ENCODE measurements around the gene INHBB.
"Not testable (repeated sequence)": the region's sequence is repeated elsewhere in the genome, so short reads cannot be mapped to it uniquely, and the experiment has no call there.

Gene INHBB

DNA sequence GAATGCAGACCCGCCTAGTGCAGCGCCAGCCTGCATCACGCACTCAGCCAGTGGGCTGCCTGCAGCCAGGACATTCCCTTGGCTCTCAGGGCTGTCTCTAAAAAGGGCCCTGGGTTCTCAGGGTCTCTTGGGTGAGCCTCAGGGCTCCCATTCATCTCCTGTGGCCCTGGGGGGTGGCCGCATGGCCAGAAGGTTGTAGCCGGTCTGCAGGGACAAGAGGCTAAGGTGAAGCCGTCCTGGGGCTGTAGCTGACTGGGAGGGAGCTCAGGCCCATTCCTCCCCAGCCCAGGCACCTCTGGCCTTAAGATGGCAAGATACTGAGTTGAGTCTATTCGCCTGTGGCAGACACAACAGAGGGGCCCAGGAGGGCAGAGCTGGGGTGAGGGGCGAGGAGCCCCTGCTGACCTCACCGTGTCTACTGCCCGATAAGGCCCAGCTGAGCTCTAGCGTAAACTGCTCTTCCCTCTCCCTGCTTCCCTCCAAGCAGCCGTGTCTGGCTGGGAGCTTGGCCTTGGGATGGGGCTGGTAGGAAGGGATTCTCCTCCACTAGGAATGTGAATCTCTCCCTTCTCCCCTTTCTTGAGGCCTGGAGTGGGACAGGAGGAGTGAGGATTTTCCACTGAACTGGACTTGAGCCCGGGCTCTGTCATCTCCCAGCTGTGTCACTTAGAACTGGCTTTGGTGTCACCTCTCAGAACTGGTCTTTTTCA lies 37.9 kb downstream of the INHBB start:
- no peak for DNase-seq

DNA sequence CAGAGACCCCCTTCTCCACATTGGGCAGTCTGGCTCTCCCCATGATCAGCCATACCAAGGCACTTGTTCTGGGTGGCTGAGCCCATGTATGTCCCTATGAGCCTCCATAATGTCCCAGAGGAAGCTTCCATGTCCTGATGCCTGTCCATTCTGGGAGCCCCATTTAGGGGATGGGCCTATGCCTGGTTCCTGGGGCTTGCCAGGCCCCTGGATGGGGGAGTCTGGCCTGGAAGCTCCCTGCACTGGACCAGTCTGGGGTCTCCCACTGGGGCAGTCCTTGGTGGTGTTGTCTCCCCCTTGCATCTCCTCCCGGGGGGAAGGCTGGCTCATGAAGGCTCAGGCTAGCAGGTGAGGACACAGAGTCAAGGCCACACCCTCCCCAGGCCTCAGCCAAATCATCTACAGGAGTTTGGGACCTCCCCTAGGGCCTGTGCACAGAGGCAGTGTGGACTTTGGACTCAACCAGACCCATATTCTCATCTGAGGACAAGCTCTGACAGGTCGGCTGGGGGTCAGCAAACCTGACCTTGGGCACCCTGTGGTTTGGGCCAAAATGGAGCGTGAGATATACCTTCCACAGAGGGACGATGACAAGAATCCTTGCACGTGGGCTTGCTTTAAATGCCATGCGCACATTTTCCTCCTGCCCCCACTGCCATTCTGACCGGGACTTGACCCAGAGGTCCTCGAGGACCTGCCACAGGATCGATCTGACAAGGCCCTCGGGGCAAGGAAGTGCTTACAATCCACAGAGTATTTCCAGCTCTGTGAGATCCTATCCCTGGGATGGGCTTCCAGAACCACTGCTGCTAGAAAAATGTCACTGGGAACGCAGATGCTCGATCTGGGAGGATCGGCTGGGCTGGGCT lies 38.8 kb downstream of the INHBB start:
- no peak for DNase-seq

DNA sequence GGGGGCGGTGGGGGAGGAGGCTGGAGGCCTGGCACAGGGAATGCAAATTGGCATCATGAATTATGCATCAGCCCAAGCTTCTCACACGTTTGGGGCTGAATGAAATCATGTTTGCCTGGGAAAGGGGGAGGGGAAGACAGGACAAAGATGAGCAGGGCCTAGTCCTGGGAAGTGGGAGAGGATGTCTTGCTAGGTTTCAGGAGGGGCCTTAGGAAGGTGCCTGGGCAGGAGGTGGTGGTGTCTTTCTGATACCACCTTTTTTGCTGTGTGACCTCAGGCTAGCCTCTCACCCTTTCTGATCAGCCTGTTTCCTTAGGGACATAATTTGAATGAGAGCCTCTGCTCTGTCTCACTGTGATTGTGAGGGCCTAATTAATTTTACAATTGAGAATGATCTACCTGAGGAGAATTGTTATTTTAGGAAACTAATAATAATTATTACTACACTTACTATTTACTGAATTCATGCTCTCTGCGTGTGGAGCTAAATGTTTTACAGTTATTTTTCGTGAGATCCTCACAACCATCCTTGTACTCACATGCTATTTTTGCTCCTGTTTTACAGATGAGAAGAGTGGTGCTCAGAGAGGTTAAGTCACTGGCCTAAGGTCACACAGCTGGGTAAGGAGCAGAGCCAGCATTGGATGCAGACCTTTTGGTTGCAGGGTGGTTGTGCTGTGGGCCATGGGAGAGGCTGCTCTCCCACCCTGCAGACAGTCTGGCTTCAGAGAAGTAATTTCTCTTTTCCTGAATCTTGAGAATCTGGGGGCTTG lies 39.6 kb downstream of the INHBB start:
- DNase-seq = no peak

DNA sequence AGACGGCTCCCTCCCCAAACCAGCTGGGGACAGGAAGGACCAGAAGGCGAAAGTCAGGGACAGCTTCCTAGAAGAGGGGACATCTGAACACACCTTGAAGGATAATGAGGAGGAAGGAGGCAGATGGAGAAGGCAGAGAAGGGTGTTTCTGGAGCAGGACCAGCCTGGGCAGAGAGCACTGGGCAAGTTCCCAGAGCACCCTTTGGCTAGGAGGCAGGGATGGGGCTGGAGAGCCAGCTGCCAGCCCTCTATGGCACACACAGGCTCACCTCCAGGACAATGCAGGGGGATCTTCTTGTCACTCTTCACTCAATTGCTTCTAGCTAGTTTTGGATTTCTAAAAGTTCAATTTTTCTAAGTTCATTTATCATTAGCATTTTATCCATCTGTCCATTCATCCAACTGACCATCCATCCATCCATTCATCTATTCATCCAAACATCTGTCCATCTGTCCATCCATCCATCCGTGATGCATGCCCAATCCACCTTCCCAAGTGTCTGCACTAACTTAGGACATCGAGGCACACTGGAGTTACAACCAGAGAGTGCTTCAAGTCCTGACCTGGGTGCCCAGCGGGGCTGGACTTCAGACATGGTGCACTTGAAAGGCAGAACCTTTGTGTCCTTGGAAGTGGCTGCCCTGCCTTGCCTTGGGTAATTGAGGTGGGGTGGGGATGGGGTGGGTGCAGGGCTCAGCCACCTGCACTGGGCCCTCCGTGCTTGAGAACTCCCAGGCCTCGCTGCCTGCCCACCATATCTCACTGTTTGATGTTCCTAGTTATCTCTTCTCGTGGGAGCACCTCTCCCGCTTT lies 42.5 kb downstream of the INHBB start:
- DNase-seq = no peak

DNA sequence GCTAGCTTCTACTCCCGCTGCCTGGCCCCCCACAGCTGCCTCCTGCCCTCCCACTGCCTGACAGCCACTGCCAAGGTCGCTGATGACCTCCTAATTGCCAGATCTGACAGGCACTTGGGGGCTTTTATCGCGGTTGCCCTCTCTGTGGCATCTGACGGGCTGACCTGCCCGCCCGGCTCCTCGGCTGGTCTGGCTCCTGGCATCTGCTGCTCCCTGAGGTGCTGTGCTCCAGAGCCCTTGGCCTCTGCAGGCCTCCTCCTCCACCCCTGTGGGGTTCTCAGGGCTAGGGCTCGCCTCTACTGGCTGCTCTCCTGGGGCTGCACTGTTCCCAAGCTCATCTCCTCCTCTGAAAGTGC lies 43.1 kb downstream of the INHBB start:
- DNase-seq = no peak

DNA sequence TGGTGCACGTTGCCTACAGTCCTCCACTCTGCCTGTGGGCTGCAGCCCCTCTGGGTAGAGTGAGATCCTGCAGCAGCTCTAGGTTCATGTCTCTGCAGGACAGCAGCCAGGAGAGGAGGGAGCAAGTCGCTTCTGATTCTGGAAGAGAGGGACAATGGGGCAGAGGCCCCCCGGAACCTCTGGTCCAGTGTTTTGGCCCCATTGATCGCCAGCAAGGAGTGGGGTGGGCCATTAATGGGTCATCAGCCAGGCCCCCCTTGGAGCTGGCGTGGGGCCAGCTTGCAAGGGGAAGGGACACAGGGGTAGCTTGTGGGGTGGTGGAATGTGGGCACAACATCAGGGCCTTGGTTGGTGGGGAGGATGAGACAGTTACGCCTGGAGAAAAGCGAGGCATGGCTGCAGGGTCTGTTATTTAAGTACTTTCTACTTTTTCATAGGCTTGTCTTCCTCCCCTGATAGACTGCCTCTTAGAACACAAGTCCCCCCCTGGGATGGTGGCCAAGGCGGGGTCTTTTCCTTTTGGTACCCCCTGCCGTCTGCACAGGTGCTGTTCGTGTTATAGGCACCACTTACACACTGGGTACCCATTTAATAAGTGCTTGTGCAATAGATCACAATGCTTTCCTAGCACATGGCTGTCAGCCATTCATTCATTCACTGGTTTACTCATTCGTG lies 44.6 kb downstream of the INHBB start:
- no peak for DNase-seq

DNA sequence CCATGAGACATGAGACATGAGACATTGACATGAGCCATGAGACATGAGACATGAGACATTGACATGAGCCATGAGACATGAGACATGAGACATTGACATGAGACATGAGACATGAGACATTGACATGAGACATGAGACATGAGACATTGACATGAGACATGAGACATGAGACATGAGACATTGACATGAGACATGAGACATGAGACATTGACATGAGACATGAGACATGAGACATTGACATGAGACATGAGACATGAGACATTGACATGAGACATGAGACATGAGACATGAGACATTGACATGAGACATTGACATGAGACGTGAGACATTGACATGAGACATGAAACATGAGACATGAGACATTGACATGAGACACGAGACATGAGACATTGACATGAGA lies 45.4 kb downstream of the INHBB start:
- DNase-seq = not testable (repeated sequence)

DNA sequence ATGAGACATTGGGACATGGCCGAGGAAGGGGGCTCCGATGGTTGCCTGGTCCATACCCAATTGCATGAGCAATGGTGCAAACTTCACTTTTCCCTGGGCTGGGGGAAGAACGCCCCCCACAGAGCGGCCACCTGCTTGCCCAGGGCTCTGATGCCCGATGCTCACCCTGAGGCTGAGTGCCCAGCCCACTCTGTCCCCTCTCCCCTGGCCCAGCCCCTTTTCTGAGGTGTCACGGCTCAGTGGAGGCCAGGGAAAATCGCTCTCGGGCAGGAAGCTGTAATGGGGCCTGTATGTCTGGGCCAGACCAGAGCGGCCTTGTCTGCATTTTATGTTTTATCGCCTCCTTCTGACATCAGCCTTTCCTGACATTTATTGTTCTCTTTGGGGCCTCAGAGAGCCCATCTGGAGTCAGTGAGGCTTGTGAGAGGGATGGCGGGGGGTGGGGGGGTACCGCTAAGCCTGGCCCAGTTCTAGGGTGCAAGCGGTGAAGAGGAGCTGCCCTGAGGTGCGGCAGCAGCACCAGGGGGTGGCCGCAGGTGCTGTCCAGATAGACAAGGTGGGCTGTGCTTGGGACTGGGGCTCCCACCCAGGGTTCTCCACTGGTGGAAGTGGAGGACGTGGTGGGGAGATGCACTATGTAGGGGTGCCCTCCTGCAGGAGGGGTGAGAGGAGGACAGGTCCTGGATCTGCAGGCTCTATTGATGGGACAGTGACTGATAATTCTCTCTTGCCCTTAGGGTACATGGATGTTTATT lies 46.2 kb downstream of the INHBB start:
- no peak for DNase-seq

DNA sequence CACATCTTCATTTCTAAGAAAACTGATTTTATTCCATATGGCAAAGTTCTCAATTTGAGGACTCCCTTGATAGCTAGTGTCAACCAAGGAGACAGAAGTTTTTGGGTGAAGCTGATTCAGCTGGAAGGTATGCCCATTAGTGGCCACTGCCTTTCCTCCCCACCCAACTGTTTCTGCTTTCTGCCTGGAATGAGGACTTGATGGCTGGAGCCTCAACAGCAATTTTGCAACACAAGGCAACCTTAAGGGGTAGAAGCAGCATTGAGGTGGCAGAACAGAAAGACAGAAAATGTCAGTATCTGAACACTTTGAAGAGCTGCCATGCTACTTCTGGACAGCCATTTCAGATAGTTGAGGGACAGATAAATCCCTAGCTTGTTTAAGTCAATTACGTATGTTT lies 47.0 kb downstream of the INHBB start:
- no peak for DNase-seq

DNA sequence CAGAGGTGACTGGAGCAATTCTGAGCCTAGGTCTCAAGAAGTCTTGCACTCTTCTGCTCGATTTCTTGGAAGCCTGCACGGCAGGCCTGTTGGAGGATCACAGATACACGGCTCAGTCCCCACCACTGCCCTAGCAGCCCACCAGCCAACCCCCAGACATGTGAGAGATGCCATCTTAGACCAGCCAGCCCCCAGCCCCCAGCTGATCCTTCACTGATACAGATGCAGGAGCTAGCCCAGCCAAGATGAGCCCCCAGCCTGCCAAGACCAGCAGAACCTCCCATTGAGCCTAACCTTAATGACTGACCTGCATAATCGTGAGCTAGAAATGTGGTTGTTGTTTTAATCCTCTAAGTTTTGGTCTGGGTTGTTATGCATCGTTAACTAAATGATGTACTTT lies 47.5 kb downstream of the INHBB start:
- DNase-seq = no peak

DNA sequence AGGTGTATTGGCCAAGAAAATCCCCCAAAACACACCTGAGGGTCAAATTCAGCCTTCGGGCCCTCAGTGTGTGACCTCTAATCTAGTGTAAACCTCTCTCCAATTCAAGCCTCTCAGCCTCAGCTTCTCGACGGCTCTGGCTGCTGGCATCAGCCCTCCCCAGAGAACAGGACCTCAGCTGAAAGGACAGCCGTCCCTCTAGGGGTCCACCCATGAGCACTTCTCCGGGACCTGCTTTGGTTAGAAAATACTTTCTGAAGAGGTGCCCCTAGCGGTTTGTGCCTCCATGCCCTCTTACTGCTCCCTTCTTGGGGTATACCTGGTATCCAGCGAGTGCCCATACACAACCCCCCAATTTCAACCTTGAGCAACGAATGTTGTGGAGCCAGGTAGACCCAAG lies 48.8 kb downstream of the INHBB start:
- no peak for DNase-seq

DNA sequence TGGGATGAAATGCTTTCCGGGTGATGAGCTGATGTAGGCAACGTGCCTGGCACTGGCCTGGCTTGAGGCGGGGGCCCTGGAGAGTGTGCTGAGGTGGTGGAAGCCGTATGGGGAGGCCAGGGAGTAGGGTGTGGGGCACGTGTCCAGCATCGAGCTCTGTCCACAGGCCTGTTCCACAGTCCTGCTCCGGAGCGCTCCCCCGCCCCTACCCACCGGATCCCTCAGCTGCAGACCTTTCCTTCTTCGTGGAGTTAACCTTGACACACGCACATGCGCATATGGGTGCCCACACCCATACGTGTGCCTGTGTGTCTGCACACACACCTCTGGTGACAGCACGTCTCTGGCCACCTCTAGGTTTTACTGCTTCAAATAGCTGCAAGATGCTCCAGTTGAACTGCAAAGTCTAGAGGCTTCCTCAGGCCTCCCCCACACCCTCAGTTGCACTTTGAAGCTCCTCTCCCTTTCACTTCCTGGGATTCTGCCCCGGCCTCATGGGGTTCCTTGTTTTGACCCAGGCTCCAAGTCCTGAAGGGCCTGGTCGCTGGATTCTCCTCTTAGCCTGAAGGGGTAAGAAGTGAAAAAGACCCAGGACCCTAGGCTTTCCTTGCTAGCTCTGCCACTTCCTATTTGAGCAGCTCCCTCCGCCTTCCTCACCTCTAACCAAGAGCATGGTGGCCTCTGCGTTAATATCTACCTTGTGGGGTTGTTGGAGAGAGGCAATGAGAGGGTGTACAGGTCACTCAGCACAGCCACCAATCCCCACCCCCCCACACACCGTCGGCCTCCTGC lies 49.5 kb downstream of the INHBB start:
- DNase-seq = no peak

DNA sequence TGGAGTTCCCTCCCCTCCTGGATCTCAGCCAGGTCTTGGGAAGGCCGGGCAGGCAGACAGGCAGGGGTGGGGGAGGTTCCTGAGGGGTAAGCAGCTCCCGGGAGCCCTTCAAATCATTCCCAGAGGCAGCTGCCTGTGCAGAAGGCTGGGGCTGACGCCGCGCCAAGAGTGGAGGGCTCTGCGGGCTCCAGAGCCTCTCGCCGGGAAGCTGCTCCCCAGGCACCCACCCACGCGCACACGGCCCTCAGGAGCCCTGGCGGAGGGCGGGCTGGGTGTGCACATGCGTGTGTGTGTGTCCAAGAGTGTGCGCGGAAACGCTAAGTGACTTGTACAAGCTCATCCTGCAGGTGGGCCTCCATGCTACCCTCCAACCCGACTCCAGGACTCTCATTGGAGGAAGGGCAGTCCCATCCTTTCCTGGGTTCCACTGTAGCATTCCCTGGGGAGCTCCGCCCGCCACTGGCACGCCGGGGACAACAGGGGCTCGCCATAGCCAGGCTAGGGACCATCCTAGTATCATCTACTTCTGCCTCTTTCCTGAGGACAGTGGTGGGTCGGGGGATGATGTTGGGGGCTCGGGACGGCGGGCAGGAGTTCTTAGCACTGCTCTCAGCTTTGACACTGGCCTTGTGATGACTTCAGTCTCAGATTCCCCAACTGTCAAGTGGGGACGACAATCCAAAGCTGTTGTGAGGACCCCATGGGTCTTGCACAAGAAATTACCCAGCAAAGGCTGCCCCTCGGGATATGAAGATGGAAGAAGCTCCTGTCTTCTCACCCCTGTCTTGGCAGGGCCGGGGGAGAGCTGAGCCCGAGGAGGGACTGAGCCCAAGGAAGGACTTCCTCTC lies 50.3 kb downstream of the INHBB start:
- no peak for DNase-seq

DNA sequence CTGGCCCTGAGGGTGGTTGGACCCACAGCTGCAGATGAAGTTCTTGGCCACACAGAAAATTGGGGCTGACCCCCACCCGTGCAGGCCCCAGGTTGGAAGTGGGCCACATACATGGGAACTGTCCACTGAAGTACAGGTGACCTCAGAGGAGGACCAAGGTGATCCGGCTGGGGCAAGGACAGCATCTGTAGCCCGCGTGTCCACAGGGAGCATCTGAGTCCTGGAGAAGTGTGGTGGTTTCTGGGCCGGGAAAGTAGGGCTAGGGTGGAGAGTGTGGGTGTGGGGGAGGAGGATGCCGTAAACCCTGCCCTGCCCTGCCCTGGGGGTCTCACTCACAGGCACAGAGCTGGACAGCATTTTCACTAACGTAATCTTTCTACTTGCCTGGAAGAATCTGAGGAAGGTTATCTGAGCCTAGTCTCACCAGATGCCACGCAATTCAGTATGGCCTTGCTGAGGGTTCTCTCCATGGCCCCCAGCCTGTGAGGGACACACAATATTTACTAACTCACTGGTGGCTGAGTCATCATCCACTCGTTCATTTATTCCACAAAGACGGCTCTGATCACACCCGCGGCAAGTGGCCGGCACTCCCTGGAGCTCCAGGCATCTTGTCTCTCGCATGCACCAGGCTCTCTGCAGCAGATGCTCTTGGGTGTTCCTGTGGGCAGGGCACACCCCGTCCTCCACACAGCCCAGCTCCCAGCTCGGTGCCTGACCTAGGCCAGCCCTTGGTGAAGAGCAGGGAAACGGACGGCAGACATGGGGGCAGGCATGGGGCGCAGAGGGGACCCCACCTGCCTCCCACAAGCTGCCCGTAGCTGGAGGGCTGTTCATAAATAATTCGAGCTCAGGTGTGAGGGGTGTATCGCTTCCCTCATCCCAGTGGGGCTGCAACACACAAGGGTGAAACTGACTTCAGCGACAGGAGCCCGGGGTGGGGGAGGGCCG lies 51.2 kb downstream of the INHBB start:
- no peak for DNase-seq

DNA sequence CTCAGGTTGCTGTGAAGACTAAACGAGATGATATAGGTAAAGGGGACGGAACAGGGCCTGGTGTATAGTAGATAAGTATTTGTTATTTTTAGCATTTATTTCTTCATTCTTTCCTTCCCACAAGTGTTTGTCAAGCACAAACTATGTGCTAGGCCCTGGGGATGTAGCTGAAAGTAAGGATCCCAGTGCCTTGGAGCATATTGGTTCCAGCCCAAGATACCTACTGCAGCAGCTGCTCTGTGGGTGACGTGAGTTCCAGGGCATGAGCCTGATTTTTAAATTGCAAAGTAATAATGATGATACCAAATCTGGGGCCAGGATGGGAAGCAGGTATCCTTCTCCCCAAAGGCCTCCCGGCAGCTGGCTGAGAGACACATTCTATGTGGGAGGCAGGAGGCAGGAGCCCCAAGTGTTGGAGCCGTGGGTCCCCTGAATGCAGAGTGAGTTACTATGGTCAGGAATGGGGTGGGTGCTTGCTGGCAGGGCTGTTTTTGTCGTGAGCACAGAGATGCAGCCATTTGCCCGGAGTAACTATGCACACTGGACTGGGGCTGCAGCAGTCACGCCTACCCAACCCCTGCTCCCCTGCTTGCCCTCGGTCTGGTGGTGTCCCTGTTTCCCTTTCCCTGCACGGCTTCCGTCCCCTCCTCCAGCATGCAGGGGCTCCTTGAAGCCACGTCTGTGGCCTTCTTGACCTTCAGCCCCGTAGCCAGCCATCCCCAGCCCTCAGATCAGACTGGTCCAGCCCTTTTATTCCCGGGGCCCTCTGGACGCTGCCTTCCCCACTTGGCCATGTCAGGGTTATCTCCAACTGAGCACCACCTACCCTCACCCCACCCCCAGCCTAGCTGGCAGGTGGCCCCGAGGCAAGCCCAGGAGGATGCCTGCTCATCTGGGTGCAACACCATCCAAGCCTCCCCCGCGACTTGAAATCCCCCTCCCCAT lies 52.4 kb downstream of the INHBB start:
- DNase-seq = no peak

DNA sequence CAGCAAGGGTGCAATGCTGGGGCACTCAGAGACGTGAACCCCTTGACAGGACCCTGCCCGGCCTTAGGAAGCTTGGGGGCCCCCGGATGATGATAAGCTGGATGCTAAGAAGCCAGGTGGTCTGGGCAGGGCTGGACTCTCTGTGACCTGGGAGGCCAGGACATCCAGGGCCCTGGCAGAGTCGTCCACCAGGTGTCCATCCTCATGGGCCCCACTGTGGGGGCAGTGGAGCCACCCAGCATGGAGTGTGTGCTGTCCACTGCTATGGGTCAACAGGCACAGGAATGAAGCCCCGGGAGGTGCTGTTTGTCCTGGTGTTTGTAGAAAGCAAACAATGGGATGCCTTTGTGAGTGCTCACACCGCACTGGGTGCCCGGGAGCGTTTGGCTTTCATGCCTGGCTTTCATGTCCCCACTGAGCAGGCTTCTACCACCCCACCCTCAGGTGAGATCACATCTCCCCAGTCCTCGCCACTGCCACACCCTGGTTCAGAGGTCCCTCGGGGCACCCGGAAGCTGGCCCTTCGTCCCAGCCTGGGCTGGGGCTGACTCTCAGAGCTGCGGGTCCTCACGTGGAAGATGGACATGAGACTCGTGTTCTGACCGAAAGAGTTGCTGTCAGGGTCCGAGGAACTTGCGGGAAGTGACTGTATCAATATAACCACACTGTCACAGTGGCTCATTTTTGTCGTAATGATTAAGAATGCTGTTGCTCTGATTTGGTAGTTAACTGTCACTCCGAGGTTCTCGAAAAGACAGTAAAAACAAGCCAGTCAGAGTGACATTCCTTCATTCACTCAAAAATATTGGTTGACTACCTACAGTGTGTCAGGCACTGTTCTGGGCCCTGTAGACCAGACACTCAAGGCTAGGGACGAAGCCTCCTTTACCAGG lies 53.3 kb downstream of the INHBB start:
- DNase-seq = no peak

All from GDM1 (cell line).